CD4-positive, alpha-beta T cell treated with Interleukin-12 subunit alpha and Interleukin-12 subunit beta, for 1 hour (primary cell): ENCODE results near the gene NKPD1.
A peak's percentile ranks its signal among the peaks of the same experiment; 100 is the strongest.

ENCODE experiments used
- DNase-seq: peaks from one replicate; pipeline ENCODE4 v3.0.0-alpha.2; 2020

The NKPD1 gene

GRCh38 chr19:45172173-45172572 lies 11.4 kb upstream of the NKPD1 start:
- DNase-seq: peak; percentile 45

DNA sequence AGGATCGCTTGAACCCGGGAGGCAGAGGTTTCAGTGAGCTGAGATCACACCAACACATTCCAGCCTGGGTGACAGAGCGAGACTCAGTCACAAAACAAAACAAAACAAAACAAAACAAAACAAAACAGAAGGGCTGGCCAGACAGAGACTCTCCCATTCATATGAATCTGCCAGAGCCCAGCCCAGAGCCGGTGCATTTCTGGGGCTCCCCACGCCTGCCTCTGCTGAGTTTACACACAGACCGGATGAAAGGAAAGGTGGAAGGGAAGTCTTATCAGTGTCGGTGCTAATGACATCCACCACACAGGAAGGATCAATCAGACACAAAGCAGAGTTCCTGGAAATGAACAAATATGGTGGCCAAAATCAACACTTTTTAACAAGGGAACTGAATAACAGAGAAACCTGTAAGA lies 10.4 kb upstream of the NKPD1 start:
- DNase-seq: peak; percentile 71

- no peak for DNase-seq
Observed at GRCh38 chr19:45170146-45171106, 9.6 kb upstream of the NKPD1 start.

GRCh38 chr19:45169602-45170001 lies 8.8 kb upstream of the NKPD1 start:
- DNase-seq: no peak

GRCh38 chr19:45168767-45169351 lies 8.1 kb upstream of the NKPD1 start:
- DNase-seq: peak; percentile 27

DNA sequence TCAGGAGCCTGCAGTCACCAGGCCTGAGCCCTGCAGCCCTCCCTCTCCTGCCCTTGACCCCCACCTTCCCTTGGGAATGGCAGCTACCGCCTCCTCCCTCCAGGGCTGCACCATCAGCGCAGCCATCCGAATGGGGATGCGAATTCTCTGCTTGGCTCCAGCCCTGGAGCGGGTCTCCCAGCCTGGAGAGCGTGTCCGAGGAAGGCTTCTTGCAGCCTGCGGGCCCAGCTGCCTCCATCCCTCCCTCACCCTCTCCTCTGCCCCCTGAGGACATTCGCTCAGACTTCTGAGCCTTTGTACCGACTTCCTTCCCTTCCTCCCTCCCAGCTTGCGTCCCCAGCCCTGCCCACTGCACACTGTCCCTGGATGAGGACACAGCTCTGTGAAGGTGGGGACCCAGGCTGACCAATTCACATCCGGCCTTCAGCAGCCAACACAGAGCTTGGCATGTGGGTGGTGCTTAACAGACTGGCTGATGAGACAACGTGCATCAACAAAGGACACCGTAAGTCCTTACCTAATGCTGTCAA lies 6.0 kb upstream of the NKPD1 start:
- no peak for DNase-seq

GRCh38 chr19:45164577-45165335 lies 4.0 kb upstream of the NKPD1 start:
- DNase-seq: peak; percentile 72

GRCh38 chr19:45163751-45164460 lies 3.1 kb upstream of the NKPD1 start:
- DNase-seq: no peak

GRCh38 chr19:45163156-45163555 lies 2.4 kb upstream of the NKPD1 start:
- no peak for DNase-seq

DNA sequence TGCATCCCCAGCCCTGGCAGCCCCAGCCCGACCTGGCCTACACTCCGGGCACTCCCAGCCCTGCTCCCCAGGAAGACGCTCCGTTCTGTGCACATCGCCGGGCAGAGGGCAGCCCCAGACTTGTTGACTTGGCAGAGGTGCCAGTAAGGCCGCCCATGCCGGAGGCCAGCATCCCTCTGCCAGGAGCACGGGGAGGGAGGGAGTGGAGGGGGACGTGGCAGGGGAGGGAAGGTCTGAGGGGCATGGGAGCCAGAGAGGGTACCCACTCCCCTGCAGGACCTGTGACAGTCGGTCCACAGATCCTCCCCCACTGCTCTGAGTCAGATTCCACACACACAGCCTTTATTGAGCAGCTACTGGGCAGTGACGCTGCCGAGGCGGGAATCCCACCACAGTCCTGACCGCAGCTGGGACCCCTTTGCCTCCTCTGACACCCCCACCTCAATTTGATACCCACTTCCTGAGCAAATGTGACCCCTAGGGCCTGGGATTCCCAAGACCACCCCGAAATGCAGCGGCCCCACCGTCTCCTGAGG lies 1.9 kb upstream of the NKPD1 start:
- no peak for DNase-seq

GRCh38 chr19:45161738-45162607 lies 1.2 kb upstream of the NKPD1 start:
- no peak for DNase-seq

- DNase-seq: no peak
Observed at GRCh38 chr19:45159971-45160324, 834 bp downstream of the NKPD1 start.

GRCh38 chr19:45159210-45159970 lies 1.4 kb downstream of the NKPD1 start:
- DNase-seq: no peak

GRCh38 chr19:45158503-45159209 lies 2.1 kb downstream of the NKPD1 start:
- no peak for DNase-seq

- DNase-seq: no peak
Observed at GRCh38 chr19:45156751-45157150, 4.0 kb downstream of the NKPD1 start.

GRCh38 chr19:45156011-45156630 lies 4.7 kb downstream of the NKPD1 start:
- no peak for DNase-seq

DNA sequence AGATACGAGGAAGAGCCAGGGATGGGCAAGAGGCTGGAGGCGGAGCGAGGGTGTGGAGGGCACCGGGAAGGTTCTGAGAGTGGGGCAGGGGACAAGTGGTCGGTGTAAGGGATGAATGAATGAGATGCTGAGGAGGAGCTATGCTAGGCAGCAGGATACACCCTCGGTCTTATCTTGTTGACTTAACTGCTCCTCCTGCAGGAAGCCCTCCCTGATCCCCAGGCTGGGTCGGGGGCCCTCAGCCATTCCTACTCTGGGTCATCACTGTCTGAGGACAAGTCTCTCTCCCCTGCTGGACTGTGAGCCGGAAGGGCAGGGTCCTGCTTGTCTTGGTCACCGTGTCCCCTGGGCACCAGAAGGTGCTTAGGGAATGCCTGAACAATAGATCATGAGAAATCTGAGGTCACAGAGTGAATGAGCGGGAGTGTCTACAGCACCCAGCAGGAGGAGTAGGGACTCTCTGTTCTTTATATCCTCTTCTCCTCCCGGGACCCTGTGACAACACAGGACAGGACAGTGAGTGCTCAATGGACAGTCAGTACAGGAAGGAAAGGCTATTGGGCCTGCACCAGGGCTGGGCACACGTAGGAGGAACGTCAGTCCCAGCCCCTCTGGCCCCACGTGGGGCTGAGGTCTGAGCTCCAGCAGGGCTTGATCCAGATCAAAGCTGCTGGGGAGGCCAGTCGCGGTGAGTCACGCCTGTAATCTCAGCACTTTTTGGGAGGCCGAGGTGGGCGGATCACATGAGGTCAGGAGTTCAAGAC lies 6.5 kb downstream of the NKPD1 start:
- no peak for DNase-seq

- DNase-seq: peak; percentile 40
Observed at GRCh38 chr19:45153339-45154063, 7.3 kb downstream of the NKPD1 start.
